Measurements from ENCODE around the gene DPYSL4. TPM values are rescaled to one million over a fixed set of nuclear protein-coding genes. Genes with fewer than 3 reads are reported as not detected.

The DPYSL4 gene
- total and polyA plus RNA-seq, 2 donors, result 1.5 to 1.7 TPM

- Histone ChIP-seq H3K27ac (ENCODE audit: low read depth) (no peak overlapping the region), H3K4me1 (ENCODE audit: insufficient read depth) (no peaks in the 10 kb centered on the region), H3K4me3 (ENCODE audit: low read depth, low read length) (no peak overlapping the region), H3K36me3 (ENCODE audit: insufficient read depth) (no peaks in the 10 kb centered on the region)
- no peak for DNase-seq (ENCODE audit: extremely low spot score)
- WGBS, result 89% methylated on average over 14 of the region's 14 CpGs
Measured at GRCh38 chr10:132145002-132145401, 41.7 kb upstream of the DPYSL4 start.

GRCh38 chr10:132145521-132146185 is 41.1 kb upstream of the DPYSL4 start:
- H3K4me1 ChIP-seq (ENCODE audit: insufficient read depth), result no peaks in the 10 kb centered on the region
- DNase-seq (ENCODE audit: extremely low spot score), result no peak
- no peaks in the 10 kb centered on the region for H3K36me3 ChIP-seq (ENCODE audit: insufficient read depth)
- 76% methylated on average over 17 of the region's 17 CpGs for WGBS
- no peak overlapping the region for H3K4me3 ChIP-seq (ENCODE audit: low read depth, low read length)
- no peak overlapping the region for H3K27ac ChIP-seq (ENCODE audit: low read depth)

- no peak overlapping the region for H3K4me3 ChIP-seq (ENCODE audit: low read depth, low read length)
- no peak for DNase-seq (ENCODE audit: extremely low spot score)
- no peak overlapping the region for H3K27ac ChIP-seq (ENCODE audit: low read depth)
- H3K4me1 ChIP-seq (ENCODE audit: insufficient read depth), result no peaks in the 10 kb centered on the region
- H3K36me3 ChIP-seq (ENCODE audit: insufficient read depth), result no peaks in the 10 kb centered on the region
- WGBS, result 74% methylated on average over 8 of the region's 8 CpGs
Measured at GRCh38 chr10:132146271-132146671, 40.5 kb upstream of the DPYSL4 start.

- Histone ChIP-seq H3K4me3 (ENCODE audit: low read depth, low read length) (no peak overlapping the region), H3K27ac (ENCODE audit: low read depth) (no peak overlapping the region), H3K36me3 (ENCODE audit: insufficient read depth) (no peaks in the 10 kb centered on the region), H3K4me1 (ENCODE audit: insufficient read depth) (no peaks in the 10 kb centered on the region)
- DNase-seq (ENCODE audit: extremely low spot score), result no peak
- WGBS, result 62% methylated on average over 31 of the region's 31 CpGs
Measured at GRCh38 chr10:132146941-132147915, 39.5 kb upstream of the DPYSL4 start.

GRCh38 chr10:132148261-132149251 is 38.2 kb upstream of the DPYSL4 start:
- no peak for DNase-seq (ENCODE audit: extremely low spot score)
- no peaks in the 10 kb centered on the region for H3K4me1 ChIP-seq (ENCODE audit: insufficient read depth)
- 85% methylated on average over 43 of the region's 43 CpGs for WGBS
- no peaks in the 10 kb centered on the region for H3K36me3 ChIP-seq (ENCODE audit: insufficient read depth)
- no peak overlapping the region for H3K27ac ChIP-seq (ENCODE audit: low read depth)
- H3K4me3 ChIP-seq (ENCODE audit: low read depth, low read length), result no peak overlapping the region

- 83% methylated on average over 18 of the region's 23 CpGs for WGBS
- Histone ChIP-seq H3K36me3 (ENCODE audit: insufficient read depth) (no peaks in the 10 kb centered on the region), H3K4me1 (ENCODE audit: insufficient read depth) (no peaks in the 10 kb centered on the region)
Measured at GRCh38 chr10:132149271-132149670, 37.5 kb upstream of the DPYSL4 start.

GRCh38 chr10:132149917-132150316 is 36.8 kb upstream of the DPYSL4 start:
- no peak overlapping the region for H3K4me3 ChIP-seq (ENCODE audit: low read depth, low read length)
- 95% methylated on average over 7 of the region's 7 CpGs for WGBS
- no peak for DNase-seq (ENCODE audit: extremely low spot score)
- H3K27ac ChIP-seq (ENCODE audit: low read depth), result no peak overlapping the region
- H3K36me3 ChIP-seq (ENCODE audit: insufficient read depth), result no peaks in the 10 kb centered on the region
- H3K4me1 ChIP-seq (ENCODE audit: insufficient read depth), result no peaks in the 10 kb centered on the region

More at GRCh38 chr10:132149271-132149670, 37.5 kb upstream of the DPYSL4 start:
- no peak for DNase-seq (ENCODE audit: extremely low spot score)
- no peak overlapping the region for H3K4me3 ChIP-seq (ENCODE audit: low read depth, low read length)
- H3K27ac ChIP-seq (ENCODE audit: low read depth), result no peak overlapping the region

GRCh38 chr10:132150777-132151176 is 36.0 kb upstream of the DPYSL4 start:
- Histone ChIP-seq H3K4me3 (ENCODE audit: low read depth, low read length) (no peak overlapping the region), H3K36me3 (ENCODE audit: insufficient read depth) (no peaks in the 10 kb centered on the region), H3K4me1 (ENCODE audit: insufficient read depth) (no peaks in the 10 kb centered on the region), H3K27ac (ENCODE audit: low read depth) (no peak overlapping the region)
- no peak for DNase-seq (ENCODE audit: extremely low spot score)
- WGBS, result 98% methylated on average over 2 of the region's 2 CpGs

GRCh38 chr10:132151286-132151950 is 35.3 kb upstream of the DPYSL4 start:
- no peak overlapping the region for H3K4me3 ChIP-seq (ENCODE audit: low read depth, low read length)
- no peak overlapping the region for H3K27ac ChIP-seq (ENCODE audit: low read depth)
- no peaks in the 10 kb centered on the region for H3K4me1 ChIP-seq (ENCODE audit: insufficient read depth)
- DNase-seq (ENCODE audit: extremely low spot score), result no peak
- 91% methylated on average over 3 of the region's 3 CpGs for WGBS
- no peaks in the 10 kb centered on the region for H3K36me3 ChIP-seq (ENCODE audit: insufficient read depth)

- Histone ChIP-seq H3K4me3 (ENCODE audit: low read depth, low read length) (no peak overlapping the region), H3K27ac (ENCODE audit: low read depth) (no peak overlapping the region), H3K4me1 (ENCODE audit: insufficient read depth) (no peaks in the 10 kb centered on the region), H3K36me3 (ENCODE audit: insufficient read depth) (no peaks in the 10 kb centered on the region)
- 46% methylated on average over 3 of the region's 3 CpGs for WGBS
- no peak for DNase-seq (ENCODE audit: extremely low spot score)
Measured at GRCh38 chr10:132151951-132152505, 34.7 kb upstream of the DPYSL4 start.

GRCh38 chr10:132152896-132153580 is 33.7 kb upstream of the DPYSL4 start:
- 83% methylated on average over 13 of the region's 13 CpGs for WGBS
- no peak for DNase-seq (ENCODE audit: extremely low spot score)
- no peaks in the 10 kb centered on the region for H3K36me3 ChIP-seq (ENCODE audit: insufficient read depth)

GRCh38 chr10:132153616-132154217 is 33.0 kb upstream of the DPYSL4 start:
- H3K36me3 ChIP-seq (ENCODE audit: insufficient read depth), result no peaks in the 10 kb centered on the region
- WGBS, result 87% methylated on average over 19 of the region's 19 CpGs
- H3K4me3 ChIP-seq (ENCODE audit: low read depth, low read length), result no peak overlapping the region
- H3K27ac ChIP-seq (ENCODE audit: low read depth), result no peak overlapping the region
- DNase-seq (ENCODE audit: extremely low spot score), result no peak
- no peaks in the 10 kb centered on the region for H3K4me1 ChIP-seq (ENCODE audit: insufficient read depth)

More at GRCh38 chr10:132152896-132153580, 33.7 kb upstream of the DPYSL4 start:
- H3K4me3 ChIP-seq (ENCODE audit: low read depth, low read length), result no peak overlapping the region
- H3K27ac ChIP-seq (ENCODE audit: low read depth), result no peak overlapping the region
- H3K4me1 ChIP-seq (ENCODE audit: insufficient read depth), result no peaks in the 10 kb centered on the region
